ENCODE data around the gene PCMTD2.
"Not testable (repeated sequence)": the region's sequence is repeated elsewhere in the genome, so short reads cannot be mapped to it uniquely, and the experiment has no call there.

Gene PCMTD2

GRCh38 chr20:64224351-64225170 lies 31.0 kb upstream of the PCMTD2 start:
- no peak for DNase-seq (ENCODE audit: low read depth)

- DNase-seq (ENCODE audit: low read depth), result no peak
These were observed 30.4 kb upstream of the PCMTD2 start for GRCh38 chr20:64225171-64225595.

- DNase-seq (ENCODE audit: low read depth), result no peak
These were observed 29.5 kb upstream of the PCMTD2 start for GRCh38 chr20:64225828-64226598.

- DNase-seq (ENCODE audit: low read depth), result no peak
These were observed 28.6 kb upstream of the PCMTD2 start for GRCh38 chr20:64226686-64227580.

GRCh38 chr20:64228086-64228653 lies 27.4 kb upstream of the PCMTD2 start:
- no peak for DNase-seq (ENCODE audit: low read depth)

GRCh38 chr20:64228751-64229506 lies 26.6 kb upstream of the PCMTD2 start:
- no peak for DNase-seq (ENCODE audit: low read depth)

- no peak for DNase-seq (ENCODE audit: low read depth)
These were observed 26.0 kb upstream of the PCMTD2 start for GRCh38 chr20:64229507-64230061.

GRCh38 chr20:64230461-64231145 lies 24.9 kb upstream of the PCMTD2 start:
- DNase-seq (ENCODE audit: low read depth), result no peak

- no peak for DNase-seq (ENCODE audit: low read depth)
These were observed 23.7 kb upstream of the PCMTD2 start for GRCh38 chr20:64231621-64232550.

- no peak for DNase-seq (ENCODE audit: low read depth)
These were observed 22.8 kb upstream of the PCMTD2 start for GRCh38 chr20:64232794-64233193.

GRCh38 chr20:64233725-64234124 lies 21.8 kb upstream of the PCMTD2 start:
- no peak for DNase-seq (ENCODE audit: low read depth)

- DNase-seq (ENCODE audit: low read depth), result no peak
These were observed 21.2 kb upstream of the PCMTD2 start for GRCh38 chr20:64234291-64234791.

GRCh38 chr20:64234921-64235565 lies 20.5 kb upstream of the PCMTD2 start:
- not testable (repeated sequence) for DNase-seq (ENCODE audit: low read depth)

GRCh38 chr20:64236137-64237088 lies 19.1 kb upstream of the PCMTD2 start:
- no peak for DNase-seq (ENCODE audit: low read depth)

GRCh38 chr20:64237316-64237715 lies 18.2 kb upstream of the PCMTD2 start:
- no peak for DNase-seq (ENCODE audit: low read depth)

GRCh38 chr20:64238115-64238825 lies 17.3 kb upstream of the PCMTD2 start:
- DNase-seq (ENCODE audit: low read depth), result no peak

Measured in stimulated activated CD4-positive, alpha-beta T cell treated with anti-CD3 and anti-CD28 coated beads, Interleukin-2, amount 100 ng/mL, for 4 hours (primary cell).